ENCODE data around the gene LDOC1. TPM values are rescaled to one million over a fixed set of nuclear protein-coding genes. Genes with fewer than 3 reads are reported as not detected.
"Not testable (repeated sequence)": the region's sequence is repeated elsewhere in the genome, so short reads cannot be mapped to it uniquely, and the experiment has no call there.

Gene LDOC1
- polyA plus RNA-seq, 1 experiment: 13.8 TPM

DNA sequence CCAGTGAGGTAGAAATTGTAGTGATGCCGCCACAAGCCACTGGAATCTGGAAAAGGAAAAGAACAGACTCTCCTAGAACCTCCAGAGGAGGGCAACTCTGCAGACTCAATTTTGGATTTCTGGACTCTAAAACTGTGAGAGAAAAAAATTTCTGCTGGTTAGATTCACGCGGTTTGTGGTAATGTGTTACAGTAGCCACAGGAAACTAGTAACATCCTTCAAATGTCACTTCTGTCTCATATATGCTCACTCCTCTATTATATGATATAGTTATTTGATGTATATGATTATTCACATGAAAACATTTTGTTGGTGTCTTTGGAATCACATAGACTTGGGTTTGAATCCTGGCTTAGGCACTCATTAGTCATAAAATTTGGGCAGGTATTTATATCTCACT is 18.8 kb downstream of the LDOC1 start:
- ChIA-PET POLR2A (no interaction called here), CTCF (no interaction called here)
- DNase-seq (ENCODE audit: low read depth, low spot score): no peak
- no peaks in the 10 kb centered on the region for H3K27me3 ChIP-seq (ENCODE audit: control insufficient read depth, insufficient read depth, low read length)
- TF ChIP-seq, protein P1, sequence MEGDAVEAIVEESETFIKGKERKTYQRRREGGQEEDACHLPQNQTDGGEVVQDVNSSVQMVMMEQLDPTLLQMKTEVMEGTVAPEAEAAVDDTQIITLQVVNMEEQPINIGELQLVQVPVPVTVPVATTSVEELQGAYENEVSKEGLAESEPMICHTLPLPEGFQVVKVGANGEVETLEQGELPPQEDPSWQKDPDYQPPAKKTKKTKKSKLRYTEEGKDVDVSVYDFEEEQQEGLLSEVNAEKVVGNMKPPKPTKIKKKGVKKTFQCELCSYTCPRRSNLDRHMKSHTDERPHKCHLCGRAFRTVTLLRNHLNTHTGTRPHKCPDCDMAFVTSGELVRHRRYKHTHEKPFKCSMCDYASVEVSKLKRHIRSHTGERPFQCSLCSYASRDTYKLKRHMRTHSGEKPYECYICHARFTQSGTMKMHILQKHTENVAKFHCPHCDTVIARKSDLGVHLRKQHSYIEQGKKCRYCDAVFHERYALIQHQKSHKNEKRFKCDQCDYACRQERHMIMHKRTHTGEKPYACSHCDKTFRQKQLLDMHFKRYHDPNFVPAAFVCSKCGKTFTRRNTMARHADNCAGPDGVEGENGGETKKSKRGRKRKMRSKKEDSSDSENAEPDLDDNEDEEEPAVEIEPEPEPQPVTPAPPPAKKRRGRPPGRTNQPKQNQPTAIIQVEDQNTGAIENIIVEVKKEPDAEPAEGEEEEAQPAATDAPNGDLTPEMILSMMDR (IDR thresholded peaks at IDR 0.05; ENCODE audit: low read depth, low read length): no peak
- no peaks in the 10 kb centered on the region for H3K9me3 ChIP-seq (ENCODE audit: control insufficient read depth, insufficient read depth, low read length)
- no peak overlapping the region for H3K27ac ChIP-seq (ENCODE audit: low read depth, low read length)
- no peak overlapping the region for H3K4me3 ChIP-seq (ENCODE audit: low read depth, low read length)

DNA sequence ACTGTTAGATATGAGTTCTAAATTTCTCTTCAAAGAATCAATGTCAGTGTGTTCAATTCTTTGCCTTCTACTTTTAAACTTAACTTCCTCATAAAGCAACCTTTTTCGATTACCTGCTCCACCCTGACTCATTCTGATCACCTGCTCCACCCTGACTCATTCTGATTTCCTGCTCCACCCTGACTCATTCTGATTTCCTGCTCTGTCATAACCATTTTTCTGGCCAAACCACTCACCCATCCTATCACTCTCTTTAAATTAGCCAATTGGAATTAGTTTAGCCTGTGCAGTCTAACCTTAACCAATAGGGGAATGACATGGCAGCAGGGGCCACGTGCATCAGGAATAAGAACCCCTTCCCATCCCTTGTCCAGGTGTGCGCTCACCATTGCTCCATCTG is 21.7 kb downstream of the LDOC1 start:
- H3K27ac ChIP-seq (ENCODE audit: low read depth, low read length); H3K4me3 ChIP-seq (ENCODE audit: low read depth, low read length); CTCF ChIA-PET; H3K27me3 ChIP-seq (ENCODE audit: control insufficient read depth, insufficient read depth, low read length); DNase-seq (ENCODE audit: low read depth, low spot score); POLR2A ChIA-PET; H3K9me3 ChIP-seq (ENCODE audit: control insufficient read depth, insufficient read depth, low read length): not testable (repeated sequence)

DNA sequence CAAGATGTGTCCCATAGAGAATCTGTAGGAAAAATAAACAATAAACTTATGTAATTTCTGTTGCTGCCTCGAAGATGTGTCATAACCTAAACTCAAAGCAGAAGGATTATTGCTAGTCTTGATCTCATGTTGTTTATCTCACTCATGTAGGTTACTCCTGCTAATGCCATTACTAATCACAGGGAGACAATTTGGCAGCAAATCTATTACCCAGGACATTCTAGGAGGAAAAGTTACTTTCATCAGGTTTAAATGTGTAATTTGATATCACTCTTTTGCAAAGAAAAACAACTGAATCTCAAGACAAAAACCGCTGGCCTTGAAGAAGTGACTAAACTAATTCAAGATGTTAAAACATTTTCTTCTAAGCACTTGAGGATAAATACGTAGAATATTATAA is 34.0 kb downstream of the LDOC1 start:
- TF ChIP-seq, protein P1 (IDR thresholded peaks at IDR 0.05; ENCODE audit: low read depth, low read length): no peak
- no peaks in the 10 kb centered on the region for H3K27me3 ChIP-seq (ENCODE audit: control insufficient read depth, insufficient read depth, low read length)
- no peaks in the 10 kb centered on the region for H3K9me3 ChIP-seq (ENCODE audit: control insufficient read depth, insufficient read depth, low read length)
- no peak overlapping the region for H3K4me3 ChIP-seq (ENCODE audit: low read depth, low read length)
- DNase-seq (ENCODE audit: low read depth, low spot score): no peak
- CTCF ChIA-PET: no interaction called here
- POLR2A ChIA-PET: no interaction called here
- no peak overlapping the region for H3K27ac ChIP-seq (ENCODE audit: low read depth, low read length)

DNA sequence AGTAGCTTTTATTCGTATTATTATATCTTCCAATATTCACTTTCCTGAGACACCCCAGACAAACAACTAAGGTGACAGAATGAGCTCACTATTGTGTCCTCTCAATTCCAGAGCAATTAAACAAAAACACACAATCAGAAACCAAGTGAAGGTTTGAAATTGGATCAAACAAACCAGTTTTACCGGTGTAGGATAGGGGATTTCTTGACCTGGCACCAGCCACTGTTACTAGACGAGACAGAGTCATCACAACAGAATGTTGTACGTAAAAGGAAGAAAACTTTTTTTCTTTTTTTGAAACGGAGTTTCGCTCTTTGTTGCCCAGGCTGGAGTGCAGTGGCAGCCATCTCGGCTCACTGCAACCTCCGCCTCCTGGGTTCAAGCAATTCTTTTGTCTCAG is 43.7 kb downstream of the LDOC1 start:
- ChIA-PET POLR2A (no interaction called here), CTCF (no interaction called here)
- TF ChIP-seq, protein P1 (IDR thresholded peaks at IDR 0.05; ENCODE audit: low read depth, low read length): no peak

DNA sequence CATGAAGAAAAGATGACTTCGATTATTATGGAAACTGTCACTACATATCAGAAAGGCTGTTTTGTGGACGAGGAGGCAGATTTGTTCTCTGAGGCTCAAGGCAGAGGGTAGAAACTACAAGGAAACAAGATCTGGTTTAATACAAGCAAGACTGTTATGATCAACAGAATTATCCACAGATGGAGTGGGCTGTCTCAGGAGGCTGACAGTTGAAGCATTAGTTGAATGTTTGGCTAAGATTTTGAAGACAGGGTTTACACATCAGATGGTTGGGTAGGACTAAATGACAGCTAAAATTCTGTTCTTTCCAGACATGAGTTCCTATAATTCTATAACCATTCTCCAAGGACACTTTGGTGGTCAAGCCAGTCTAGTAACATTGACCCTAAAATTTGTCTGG is 49.8 kb downstream of the LDOC1 start:
- ChIA-PET CTCF (no interaction called here), POLR2A (no interaction called here)
- Histone ChIP-seq H3K9me3 (ENCODE audit: control insufficient read depth, insufficient read depth, low read length) (no peaks in the 10 kb centered on the region), H3K27me3 (ENCODE audit: control insufficient read depth, insufficient read depth, low read length) (no peaks in the 10 kb centered on the region), H3K27ac (ENCODE audit: low read depth, low read length) (no peak overlapping the region), H3K4me3 (ENCODE audit: low read depth, low read length) (no peak overlapping the region)
- TF ChIP-seq, protein P1 (IDR thresholded peaks at IDR 0.05; ENCODE audit: low read depth, low read length): no peak
- DNase-seq (ENCODE audit: low read depth, low spot score): no peak

More for the DNA sequence above, 43.7 kb downstream of the LDOC1 start:
- Histone ChIP-seq H3K4me3 (ENCODE audit: low read depth, low read length) (no peak overlapping the region), H3K27ac (ENCODE audit: low read depth, low read length) (no peak overlapping the region), H3K9me3 (ENCODE audit: control insufficient read depth, insufficient read depth, low read length) (no peaks in the 10 kb centered on the region), H3K27me3 (ENCODE audit: control insufficient read depth, insufficient read depth, low read length) (no peaks in the 10 kb centered on the region)
- DNase-seq (ENCODE audit: low read depth, low spot score): no peak

Other genes with a start within 250 kb of the LDOC1 start
- not detected in 2 replicates for gene SPANXB1, start 174.5 kb downstream of the LDOC1 start, polyA plus RNA-seq (2011; rRNA removed)
- not detected in 2 replicates for gene SPANXC, start 65.4 kb upstream of the LDOC1 start, polyA plus RNA-seq (2011; rRNA removed)

All from AG04450 (cell line).